Panc1 (cell line): ENCODE measurements around the gene HLA-DMB.

Source experiments
- POLR2AphosphoS5 ChIP-seq: IDR thresholded peaks from 2 replicates; pipeline ENCODE4 v1.6.1; 2012; ENCODE audit warnings: mild to moderate bottlenecking, low read depth, low read length, moderate library complexity
- TF ChIP-seq, protein P1 (sequence below): fragments of 450-650 bp; IDR thresholded peaks from 2 replicates; pipeline ENCODE4 v1.5.1; 2017; ENCODE audit warnings: mild to moderate bottlenecking
- TF ChIP-seq, protein P2 (sequence below), 2 experiments: IDR thresholded peaks; 2 replicates each; pipeline ENCODE4 v1.6.1; 2011 to 2012; ENCODE audit warnings: low read depth in 2 of 2, control low read depth in 1 of 2, low read length in 1 of 2, mild to moderate bottlenecking in 1 of 2, moderate library complexity in 1 of 2; ENCODE audit not compliant: insufficient read depth in 1 of 2

DNA sequence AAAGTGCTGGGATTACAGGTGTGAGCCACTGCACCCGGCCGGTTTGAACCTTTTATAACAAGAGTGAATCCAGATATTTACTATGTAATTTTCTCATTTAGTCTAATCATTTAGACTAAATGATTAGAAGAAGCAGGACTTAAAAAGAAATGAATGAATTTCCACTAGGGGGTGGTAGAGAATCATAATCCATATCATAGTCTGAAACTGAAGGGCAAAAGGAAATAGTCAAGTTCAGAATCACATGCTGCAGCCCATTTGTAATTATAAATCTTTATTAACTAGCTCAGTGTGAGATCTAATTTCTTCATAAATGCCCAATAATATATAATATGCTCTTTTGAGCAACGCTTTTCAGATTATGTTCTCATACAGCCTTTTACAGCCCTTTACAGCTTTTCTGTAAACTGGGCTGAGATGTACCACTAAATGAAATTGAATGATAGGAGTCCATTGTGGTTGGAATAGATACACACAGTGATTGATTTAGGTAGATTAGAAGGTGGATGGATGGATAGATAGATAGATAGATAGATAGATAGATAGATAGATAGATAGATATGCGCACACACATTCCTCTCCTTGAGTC, 55.0 kb downstream of the HLA-DMB start:
- TF ChIP-seq, protein P1, sequence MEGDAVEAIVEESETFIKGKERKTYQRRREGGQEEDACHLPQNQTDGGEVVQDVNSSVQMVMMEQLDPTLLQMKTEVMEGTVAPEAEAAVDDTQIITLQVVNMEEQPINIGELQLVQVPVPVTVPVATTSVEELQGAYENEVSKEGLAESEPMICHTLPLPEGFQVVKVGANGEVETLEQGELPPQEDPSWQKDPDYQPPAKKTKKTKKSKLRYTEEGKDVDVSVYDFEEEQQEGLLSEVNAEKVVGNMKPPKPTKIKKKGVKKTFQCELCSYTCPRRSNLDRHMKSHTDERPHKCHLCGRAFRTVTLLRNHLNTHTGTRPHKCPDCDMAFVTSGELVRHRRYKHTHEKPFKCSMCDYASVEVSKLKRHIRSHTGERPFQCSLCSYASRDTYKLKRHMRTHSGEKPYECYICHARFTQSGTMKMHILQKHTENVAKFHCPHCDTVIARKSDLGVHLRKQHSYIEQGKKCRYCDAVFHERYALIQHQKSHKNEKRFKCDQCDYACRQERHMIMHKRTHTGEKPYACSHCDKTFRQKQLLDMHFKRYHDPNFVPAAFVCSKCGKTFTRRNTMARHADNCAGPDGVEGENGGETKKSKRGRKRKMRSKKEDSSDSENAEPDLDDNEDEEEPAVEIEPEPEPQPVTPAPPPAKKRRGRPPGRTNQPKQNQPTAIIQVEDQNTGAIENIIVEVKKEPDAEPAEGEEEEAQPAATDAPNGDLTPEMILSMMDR, result peak; percentile 72
- TF ChIP-seq POLR2AphosphoS5, result no peak
- TF ChIP-seq, protein P2, sequence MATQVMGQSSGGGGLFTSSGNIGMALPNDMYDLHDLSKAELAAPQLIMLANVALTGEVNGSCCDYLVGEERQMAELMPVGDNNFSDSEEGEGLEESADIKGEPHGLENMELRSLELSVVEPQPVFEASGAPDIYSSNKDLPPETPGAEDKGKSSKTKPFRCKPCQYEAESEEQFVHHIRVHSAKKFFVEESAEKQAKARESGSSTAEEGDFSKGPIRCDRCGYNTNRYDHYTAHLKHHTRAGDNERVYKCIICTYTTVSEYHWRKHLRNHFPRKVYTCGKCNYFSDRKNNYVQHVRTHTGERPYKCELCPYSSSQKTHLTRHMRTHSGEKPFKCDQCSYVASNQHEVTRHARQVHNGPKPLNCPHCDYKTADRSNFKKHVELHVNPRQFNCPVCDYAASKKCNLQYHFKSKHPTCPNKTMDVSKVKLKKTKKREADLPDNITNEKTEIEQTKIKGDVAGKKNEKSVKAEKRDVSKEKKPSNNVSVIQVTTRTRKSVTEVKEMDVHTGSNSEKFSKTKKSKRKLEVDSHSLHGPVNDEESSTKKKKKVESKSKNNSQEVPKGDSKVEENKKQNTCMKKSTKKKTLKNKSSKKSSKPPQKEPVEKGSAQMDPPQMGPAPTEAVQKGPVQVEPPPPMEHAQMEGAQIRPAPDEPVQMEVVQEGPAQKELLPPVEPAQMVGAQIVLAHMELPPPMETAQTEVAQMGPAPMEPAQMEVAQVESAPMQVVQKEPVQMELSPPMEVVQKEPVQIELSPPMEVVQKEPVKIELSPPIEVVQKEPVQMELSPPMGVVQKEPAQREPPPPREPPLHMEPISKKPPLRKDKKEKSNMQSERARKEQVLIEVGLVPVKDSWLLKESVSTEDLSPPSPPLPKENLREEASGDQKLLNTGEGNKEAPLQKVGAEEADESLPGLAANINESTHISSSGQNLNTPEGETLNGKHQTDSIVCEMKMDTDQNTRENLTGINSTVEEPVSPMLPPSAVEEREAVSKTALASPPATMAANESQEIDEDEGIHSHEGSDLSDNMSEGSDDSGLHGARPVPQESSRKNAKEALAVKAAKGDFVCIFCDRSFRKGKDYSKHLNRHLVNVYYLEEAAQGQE (IDR thresholded peaks at IDR 0.05; ENCODE audit: insufficient read depth in 1 of 2, low read depth in 2 of 2, low read length in 1 of 2), result no peak
